Stimulated activated CD4-positive, alpha-beta T cell treated with anti-CD3 and anti-CD28 coated beads, Interleukin-15, amount 100 ng/mL, for 24 hours (primary cell): Measurements from ENCODE around the gene CADM2.
"Not testable (repeated sequence)": the region's sequence is repeated elsewhere in the genome, so short reads cannot be mapped to it uniquely, and the experiment has no call there.

Experiments
- DNase-seq: peaks from one replicate; pipeline ENCODE4 v3.0.0-alpha.2; 2020

CADM2 gene

GRCh38 chr3:85846940-85847339 is 888.2 kb downstream of the CADM2 start:
- no peak for DNase-seq

DNA sequence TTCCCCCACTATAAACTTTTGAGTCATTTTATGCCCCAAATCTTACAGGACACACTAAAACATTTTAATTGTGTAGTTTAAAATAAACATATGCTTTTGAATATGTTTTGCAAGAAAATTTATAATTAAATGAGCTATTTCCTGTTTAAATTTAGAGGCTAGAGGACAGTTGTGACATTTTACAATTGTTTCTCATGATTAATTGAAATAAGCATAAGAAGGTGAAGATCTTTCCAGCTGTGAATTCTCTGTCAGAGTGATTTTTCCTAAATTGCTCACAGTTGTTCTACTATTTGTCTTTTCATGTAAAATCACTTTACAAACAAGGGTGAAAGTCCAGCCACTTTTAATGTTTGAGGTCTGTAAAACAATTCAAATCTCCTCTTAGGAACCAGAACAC is 892.3 kb downstream of the CADM2 start:
- DNase-seq = no peak

GRCh38 chr3:85853805-85854204 is 895.0 kb downstream of the CADM2 start:
- DNase-seq = no peak

- DNase-seq = no peak
Observed at GRCh38 chr3:85862893-85863455, 904.2 kb downstream of the CADM2 start.

GRCh38 chr3:85864896-85865295 is 906.1 kb downstream of the CADM2 start:
- no peak for DNase-seq

DNA sequence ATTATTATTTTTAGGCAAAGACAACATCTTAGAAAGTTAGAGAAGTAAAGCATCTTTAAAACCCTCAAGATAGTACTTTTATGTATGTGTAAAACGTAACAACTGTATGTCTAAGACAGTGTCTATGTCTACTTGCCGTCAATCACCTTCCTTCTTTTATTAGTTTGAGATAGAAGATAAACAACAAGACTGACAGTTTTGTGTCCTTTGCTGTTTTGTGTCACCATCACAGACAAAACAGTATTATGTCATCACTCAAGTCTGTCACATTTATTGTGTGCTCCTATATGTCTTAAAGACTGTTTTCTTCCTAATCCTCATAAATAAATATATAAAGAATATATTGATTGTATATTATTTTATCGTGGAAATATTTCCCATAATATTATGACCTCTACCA is 908.3 kb downstream of the CADM2 start:
- DNase-seq = no peak

- DNase-seq = no peak
Observed at GRCh38 chr3:85875589-85875988, 916.8 kb downstream of the CADM2 start.

- DNase-seq = no peak
Observed at GRCh38 chr3:85877631-85878030, 918.8 kb downstream of the CADM2 start.

- DNase-seq = no peak
Observed at GRCh38 chr3:85881833-85882393, 923.1 kb downstream of the CADM2 start.

GRCh38 chr3:85890043-85890555 is 931.3 kb downstream of the CADM2 start:
- DNase-seq = no peak

- DNase-seq = no peak
Observed at GRCh38 chr3:85903434-85903833, 944.6 kb downstream of the CADM2 start.

GRCh38 chr3:85912980-85913379 is 954.2 kb downstream of the CADM2 start:
- DNase-seq = no peak

GRCh38 chr3:85922374-85922773 is 963.6 kb downstream of the CADM2 start:
- no peak for DNase-seq

DNA sequence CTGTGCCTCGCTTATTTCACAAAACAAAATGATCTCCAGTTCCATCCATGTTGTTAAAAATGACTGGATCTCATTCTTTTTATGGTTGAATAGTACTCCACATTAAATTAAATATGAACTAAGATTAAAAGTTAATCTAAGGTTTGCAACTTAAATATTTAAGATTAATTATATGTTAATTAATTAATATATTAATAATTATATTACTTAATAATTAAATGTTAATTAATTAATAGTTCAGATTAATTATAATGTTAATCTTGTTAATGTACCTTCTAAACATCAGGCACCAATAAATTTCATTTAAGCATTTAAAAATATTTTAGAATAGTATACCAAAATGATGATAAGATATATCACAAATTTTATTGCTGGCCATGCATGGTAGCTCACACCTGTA is 971.9 kb downstream of the CADM2 start:
- no peak for DNase-seq

DNA sequence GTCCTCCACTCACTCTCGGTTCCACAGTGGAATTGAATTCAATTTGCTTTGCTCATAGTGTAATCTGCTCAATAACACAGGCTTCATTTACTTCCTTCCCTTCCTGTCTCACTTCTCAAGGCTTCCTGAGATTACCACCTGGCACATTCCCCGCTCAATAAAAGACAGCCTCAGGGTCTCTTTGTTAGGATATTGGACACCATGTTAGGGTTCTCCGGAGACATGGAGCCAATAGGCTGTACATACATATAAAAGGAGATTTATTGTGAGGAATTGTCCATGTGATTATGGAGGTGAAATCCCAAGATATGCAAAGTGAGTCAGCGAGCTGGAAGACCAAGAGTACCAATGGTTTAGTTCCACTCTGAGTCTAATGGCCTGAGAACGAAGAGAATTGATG is 974.5 kb downstream of the CADM2 start:
- DNase-seq = no peak

GRCh38 chr3:85935171-85935570 is 976.4 kb downstream of the CADM2 start:
- DNase-seq = no peak

DNA sequence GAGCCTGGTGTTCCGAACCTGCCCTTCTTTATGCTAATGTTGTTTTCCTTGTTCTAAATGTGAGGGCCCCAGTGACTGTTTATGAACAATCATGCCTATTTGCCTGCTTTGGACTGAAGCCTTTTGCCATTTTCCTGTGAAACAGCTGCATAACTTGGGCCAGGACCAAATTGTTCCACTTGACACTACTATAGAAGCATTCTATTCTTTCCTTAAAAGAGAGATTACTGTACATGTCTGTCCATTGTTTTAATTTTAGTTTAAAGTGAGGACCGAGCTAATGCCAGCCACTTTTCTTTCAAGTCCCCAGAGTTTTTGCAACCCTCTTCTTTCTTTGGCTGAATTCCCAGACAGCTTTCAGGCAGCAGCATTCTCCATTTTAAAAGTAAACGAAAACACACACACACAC is 980.3 kb downstream of the CADM2 start:
- DNase-seq = no peak

DNA sequence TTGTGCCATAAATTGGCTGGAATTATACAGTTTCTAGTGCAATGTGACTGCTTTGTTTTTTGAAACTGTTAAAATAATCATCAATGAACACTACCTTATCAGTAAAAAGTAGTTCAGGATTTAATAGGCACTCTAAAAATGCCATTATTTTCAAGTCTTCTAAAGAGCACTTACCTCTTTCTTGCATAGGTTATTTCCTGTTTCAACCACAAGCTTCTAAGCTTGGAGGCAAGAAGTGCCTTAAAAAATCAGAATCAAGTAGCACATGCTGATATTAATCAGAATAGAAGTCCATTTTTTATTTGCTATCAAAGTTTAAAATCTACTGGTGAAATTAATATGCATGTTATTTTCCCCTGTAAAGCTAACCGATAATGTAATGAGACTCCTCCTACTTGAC is 991.6 kb downstream of the CADM2 start:
- DNase-seq = no peak

DNA sequence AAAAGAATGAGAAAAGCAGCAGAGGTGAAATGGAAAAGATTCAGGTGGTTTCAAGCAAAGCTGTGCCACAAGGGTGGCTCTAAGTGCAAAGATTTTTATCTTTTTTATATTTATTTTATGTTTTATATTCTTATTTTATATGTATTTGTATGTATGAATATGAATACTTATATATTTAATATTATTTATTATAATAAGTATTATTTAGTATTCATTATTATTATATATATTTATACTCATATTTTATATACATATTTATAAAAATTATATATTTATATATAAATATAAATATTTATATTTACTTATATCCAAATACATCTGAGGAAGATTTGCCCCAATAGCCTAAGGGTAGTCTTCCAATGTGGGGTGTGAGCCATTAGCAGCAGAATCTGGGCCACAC is 1002.0 kb downstream of the CADM2 start:
- no peak for DNase-seq

GRCh38 chr3:85977615-85978338 is 1019.0 kb downstream of the CADM2 start:
- DNase-seq = no peak

- no peak for DNase-seq
Observed at GRCh38 chr3:85979034-85979433, 1020.2 kb downstream of the CADM2 start.

DNA sequence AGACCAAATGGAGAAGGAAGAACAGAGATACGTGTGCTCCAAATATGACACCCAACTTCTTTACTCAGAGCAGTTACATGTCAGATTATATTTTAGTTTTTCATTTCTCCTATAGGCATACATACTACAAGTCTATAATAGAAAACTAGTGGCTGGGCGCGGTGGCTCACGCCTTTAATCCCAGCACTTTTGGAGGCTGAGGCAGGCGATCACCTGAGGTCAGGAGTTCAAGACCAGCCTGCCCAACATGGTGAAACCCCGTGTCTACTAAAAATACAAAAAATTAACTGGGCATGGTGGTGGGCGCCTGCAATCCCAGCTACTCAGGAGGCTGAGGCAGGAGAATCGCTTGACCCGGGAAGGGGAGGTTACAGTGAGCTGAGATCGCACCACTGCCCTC is 1030.8 kb downstream of the CADM2 start:
- not testable (repeated sequence) for DNase-seq

GRCh38 chr3:86029590-86029989 is 1070.8 kb downstream of the CADM2 start:
- no peak for DNase-seq

GRCh38 chr3:86037916-86038315 is 1079.1 kb downstream of the CADM2 start:
- no peak for DNase-seq
